ENCODE data around the gene HNRNPD. TPM values are rescaled to one million over a fixed set of nuclear protein-coding genes. Genes with fewer than 3 reads are reported as not detected.
A peak's percentile ranks its signal among the peaks of the same experiment; 100 is the strongest.
"Not testable (repeated sequence)": the region's sequence is repeated elsewhere in the genome, so short reads cannot be mapped to it uniquely, and the experiment has no call there.

HNRNPD gene
- total RNA-seq, 1 experiment from 2014 or later: 47.3 TPM

DNA sequence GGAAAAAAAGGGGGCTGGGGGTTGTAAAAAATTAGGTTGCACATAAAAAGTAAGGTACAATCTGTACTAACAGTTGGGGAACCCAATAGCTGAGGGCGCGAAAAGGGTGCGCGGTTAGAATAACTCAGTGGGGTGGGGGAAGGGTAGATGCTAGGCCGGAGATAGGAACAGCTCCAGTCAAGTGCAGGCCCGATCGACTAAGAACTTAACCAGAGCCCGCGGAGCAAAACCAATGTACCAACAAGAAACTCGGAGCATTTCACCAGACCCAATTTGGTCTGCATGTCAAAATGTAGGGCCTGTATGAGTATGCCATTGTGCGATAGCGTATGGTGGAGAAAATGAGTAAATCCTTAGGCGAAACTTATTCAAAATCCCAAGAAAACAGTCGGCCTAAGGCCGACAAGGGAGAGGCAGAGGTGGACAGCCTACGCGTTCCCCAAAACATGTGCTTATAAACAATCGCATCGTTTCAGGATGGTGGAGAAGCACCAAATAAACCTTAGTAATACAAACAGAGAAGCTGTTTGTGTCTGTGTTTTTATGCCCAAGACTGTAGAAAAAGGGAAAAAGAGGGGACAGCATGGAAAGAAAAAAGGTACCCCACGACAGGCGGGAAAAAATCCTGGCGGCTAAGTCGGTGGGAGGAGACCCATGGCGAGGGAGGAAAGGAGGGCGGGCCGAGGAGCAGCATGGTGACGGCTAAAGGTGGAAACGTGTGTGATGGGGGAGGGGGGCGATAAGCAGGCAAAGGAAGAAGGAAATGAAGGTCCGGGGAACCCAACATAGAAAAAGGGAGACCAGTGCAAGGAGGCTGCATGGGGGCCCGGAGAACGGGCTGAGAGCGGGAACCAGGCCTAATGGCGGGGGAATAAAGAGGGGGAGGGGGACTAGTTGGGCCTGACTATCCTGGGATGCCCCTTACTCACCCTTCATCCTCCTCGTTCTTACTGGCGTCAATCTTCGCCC is 990 bp downstream of the HNRNPD start:
- peak; percentile 78 for DNase-seq (ENCODE audit: low read depth)

DNA sequence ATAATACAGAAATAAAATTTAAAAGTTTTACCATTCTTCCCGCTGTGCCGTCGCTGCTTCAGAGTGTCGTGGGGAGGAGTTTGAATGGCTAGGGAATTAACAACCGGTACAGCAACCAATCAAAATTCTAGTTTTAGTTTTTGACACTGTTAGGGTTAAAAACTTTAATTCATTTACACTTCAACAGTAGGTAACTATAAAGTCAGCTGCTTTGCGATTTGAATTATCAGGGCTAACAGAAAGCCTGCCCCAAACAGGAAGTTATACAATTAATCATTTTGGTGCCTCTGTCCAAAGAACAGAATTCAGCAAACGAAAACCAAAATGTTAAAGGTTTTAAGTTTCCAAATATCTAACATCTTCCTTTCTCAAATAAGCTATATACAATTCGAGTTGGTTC is 2.3 kb downstream of the HNRNPD start:
- DNase-seq (ENCODE audit: low read depth): no peak

- no peak for DNase-seq (ENCODE audit: low read depth)
Measured at GRCh38 chr4:82367438-82368097, 6.2 kb downstream of the HNRNPD start.

- DNase-seq (ENCODE audit: low read depth): not testable (repeated sequence)
Measured at GRCh38 chr4:82366431-82366830, 7.4 kb downstream of the HNRNPD start.

DNA sequence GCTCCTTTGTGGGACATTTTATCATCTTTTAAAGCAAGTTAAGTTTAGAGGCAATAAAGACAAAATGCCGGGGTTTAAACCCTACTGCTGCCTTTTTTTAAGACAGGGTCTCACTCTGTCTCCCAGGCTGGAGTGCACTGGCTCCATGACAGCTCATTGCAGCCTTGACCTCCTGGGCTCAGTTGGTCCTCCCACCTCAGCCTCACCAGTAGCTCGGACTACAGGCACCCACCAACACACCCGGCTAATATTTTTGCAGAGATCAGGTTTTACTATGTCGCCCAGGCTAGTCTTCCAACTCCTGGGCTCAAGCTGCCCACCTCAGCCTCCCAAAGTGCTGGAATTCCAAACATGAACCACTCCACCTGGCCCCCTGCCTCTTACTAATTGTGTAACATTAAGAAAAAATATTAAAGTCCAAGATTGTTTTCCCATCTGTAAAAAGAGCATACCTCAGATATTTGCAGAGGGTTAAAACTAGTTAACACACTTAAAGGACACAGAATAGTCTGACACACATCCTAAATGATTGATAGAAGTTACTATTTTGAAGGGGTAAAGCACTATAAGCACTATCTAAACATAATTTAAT is 9.8 kb downstream of the HNRNPD start:
- DNase-seq (ENCODE audit: low read depth): no peak

GRCh38 chr4:82362565-82362964 is 11.2 kb downstream of the HNRNPD start:
- no peak for DNase-seq (ENCODE audit: low read depth)

- DNase-seq (ENCODE audit: low read depth): peak; percentile 10
Measured at GRCh38 chr4:82360298-82361177, 13.3 kb downstream of the HNRNPD start.

- DNase-seq (ENCODE audit: low read depth): no peak
Measured at GRCh38 chr4:82358847-82359246, 14.9 kb downstream of the HNRNPD start.

- DNase-seq (ENCODE audit: low read depth): no peak
Measured at GRCh38 chr4:82357640-82358039, 16.2 kb downstream of the HNRNPD start.

DNA sequence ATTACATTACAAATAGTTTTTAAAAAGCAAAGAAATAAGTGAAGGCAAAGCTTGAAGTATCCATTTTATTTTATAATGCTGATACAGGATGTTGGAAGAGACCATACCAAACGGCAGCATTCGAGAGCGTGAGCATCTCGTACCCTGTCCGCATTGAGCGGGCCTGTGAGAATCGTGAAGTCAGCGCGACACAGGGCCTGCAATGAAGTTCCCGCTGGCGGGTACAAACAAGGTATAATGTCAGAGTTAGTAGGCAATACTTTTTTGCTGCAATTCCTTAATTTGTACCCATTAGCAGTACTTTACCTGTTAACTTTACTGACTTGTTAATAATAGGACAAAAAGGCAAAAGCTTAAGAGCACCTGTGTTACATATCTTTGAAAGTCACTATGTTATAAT is 19.0 kb downstream of the HNRNPD start:
- no peak for DNase-seq (ENCODE audit: low read depth)

DNA sequence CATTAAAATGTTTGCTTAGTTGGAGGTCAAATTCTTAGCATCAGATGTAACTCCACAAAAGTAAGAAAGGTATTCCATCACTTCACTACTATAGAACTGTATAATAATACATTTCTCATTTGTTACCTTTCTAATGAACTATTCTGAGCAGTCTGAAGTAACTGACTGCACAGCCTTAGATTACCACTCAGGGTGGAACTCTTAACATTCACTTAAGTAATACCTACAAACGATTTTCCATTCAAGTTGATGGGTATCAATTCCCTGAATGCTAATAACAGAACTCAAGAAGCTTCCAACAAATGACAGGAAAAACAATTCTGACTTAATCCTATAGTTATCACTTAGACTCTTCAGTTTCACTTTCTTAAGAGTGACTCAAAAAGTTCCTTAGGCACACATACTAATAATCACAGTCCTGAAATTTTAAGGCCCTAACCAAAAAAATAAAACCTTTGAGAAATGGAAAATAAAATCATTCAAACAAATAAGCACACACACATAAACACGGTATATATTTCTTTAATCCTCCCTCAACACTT is 20.9 kb downstream of the HNRNPD start:
- DNase-seq (ENCODE audit: low read depth): no peak

DNA sequence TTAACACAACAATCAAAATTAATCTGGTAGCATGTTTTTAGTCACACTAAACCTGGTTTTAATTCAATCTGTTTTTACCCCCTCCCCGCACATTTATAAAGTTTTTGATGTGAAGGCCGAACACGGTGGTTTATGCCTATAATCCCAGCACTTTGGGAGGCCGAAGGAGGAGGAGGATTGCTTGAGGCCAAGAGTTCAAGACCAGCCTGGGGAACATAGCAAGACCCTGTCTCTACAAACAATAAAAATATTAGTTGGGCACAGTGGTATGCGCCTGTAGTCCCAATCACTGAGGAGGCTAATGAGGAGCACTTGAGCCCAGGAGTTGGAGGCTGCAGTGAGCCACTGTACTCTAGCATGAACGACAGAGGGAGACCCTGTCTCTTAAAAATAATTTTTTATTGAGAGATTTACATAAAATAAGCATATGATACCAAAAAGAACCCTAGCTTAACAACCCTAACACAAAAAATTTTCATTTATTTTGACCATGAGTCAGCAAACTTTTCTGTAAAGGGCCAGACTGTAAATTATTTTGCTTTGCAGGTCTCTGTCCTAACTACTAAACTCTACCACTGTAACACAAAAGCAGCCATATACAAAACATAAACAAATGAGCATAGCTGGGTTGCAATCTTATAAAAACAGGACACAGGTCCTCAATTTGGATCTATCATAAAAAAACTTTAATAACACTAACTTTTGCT is 21.5 kb downstream of the HNRNPD start:
- DNase-seq (ENCODE audit: low read depth): no peak

- no peak for DNase-seq (ENCODE audit: low read depth)
Measured at GRCh38 chr4:82346126-82346525, 27.7 kb downstream of the HNRNPD start.

GRCh38 chr4:82335043-82335442 is 38.7 kb downstream of the HNRNPD start:
- DNase-seq (ENCODE audit: low read depth): no peak

GRCh38 chr4:82333641-82334040 is 40.1 kb downstream of the HNRNPD start:
- DNase-seq (ENCODE audit: low read depth): not testable (repeated sequence)

DNA sequence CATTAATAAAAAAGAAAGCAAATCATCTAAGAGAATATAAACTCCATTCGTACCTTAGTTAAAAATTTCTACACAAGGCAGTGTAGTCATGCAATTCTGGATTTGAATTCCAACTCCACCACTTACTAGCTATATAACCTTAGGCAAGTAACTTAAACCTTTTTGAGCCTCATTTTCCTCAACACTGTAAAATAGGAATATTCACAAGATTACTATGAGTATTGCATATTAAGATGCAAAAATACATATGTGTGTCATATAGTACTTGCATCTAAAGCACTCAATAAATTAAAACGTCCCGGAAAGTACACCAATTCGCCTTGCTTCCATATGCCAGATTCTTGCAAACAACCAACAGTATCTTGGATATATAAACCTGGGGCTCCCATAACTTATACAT is 42.0 kb downstream of the HNRNPD start:
- DNase-seq (ENCODE audit: low read depth): no peak

- no peak for DNase-seq (ENCODE audit: low read depth)
Measured at GRCh38 chr4:82320351-82320750, 53.4 kb downstream of the HNRNPD start.

- not testable (repeated sequence) for DNase-seq (ENCODE audit: low read depth)
Measured at GRCh38 chr4:82303063-82303462, 70.7 kb downstream of the HNRNPD start.
